ENCODE results near the gene LRRC10. TPM values are rescaled to one million over a fixed set of nuclear protein-coding genes. Genes with fewer than 3 reads are reported as not detected.
"Not testable (repeated sequence)": the region's sequence is repeated elsewhere in the genome, so short reads cannot be mapped to it uniquely, and the experiment has no call there.

The LRRC10 gene
- total RNA-seq, 1 donor from 2014 or later: not detected

DNA sequence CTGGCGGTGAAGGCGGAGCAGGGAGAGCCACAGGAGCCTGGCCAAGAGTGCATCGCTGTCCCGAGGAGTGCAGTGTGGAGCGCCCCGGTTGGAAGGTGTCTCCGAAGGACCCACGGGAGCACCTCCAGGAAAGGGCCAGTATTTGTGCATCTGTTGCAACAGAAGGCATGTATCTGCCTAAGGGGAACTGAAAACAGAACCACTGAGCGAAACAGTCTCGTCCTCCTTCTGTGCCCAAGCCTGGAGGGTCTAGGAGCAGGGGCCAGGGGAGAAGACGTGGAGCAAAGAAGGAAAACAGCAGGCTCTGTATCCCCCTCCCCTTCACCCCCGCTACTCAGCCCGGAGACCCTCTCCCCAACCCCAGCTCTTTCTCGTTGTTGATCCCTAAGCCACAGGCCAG, 5.3 kb upstream of the LRRC10 start:
- peaks cover 4% of the 10 kb centered on the region for H3K27me3 Mint-ChIP-seq
- H3K36me3 Mint-ChIP-seq: no peaks in the 10 kb centered on the region
- no peaks in the 10 kb centered on the region for H3K4me1 Mint-ChIP-seq (ENCODE audit: unreplicated experiment)
- TF ChIP-seq, protein P1, sequence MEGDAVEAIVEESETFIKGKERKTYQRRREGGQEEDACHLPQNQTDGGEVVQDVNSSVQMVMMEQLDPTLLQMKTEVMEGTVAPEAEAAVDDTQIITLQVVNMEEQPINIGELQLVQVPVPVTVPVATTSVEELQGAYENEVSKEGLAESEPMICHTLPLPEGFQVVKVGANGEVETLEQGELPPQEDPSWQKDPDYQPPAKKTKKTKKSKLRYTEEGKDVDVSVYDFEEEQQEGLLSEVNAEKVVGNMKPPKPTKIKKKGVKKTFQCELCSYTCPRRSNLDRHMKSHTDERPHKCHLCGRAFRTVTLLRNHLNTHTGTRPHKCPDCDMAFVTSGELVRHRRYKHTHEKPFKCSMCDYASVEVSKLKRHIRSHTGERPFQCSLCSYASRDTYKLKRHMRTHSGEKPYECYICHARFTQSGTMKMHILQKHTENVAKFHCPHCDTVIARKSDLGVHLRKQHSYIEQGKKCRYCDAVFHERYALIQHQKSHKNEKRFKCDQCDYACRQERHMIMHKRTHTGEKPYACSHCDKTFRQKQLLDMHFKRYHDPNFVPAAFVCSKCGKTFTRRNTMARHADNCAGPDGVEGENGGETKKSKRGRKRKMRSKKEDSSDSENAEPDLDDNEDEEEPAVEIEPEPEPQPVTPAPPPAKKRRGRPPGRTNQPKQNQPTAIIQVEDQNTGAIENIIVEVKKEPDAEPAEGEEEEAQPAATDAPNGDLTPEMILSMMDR (conservative IDR thresholded peaks at IDR 0.05): no peak
- DNase-seq (ENCODE audit: extremely low spot score, unreplicated experiment): no peak
- H3K4me3 Mint-ChIP-seq: no peak overlapping the region
- no peak overlapping the region for H3K27ac Mint-ChIP-seq
- H3K9me3 Mint-ChIP-seq: no peaks in the 10 kb centered on the region

DNA sequence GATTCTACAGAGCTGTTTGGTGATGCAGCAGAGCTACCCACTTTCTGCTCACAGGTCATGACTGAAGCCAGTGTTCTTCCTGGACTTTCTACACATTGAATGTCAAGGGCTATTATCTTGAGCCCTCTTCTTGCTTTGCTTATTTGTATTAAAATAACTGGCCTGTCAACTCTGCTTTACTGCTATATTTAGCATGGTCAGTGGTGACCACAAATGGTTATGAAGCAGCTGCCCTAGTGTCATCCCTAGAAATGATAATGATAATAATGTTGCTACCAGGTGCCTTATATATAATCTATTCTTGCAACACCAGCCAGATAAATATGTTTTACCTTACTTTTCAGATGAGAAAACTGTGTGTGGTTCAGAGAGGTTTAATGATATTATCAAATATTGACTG, 2.6 kb upstream of the LRRC10 start:
- TF ChIP-seq, protein P1 (conservative IDR thresholded peaks at IDR 0.05): no peak
- no peak for DNase-seq (ENCODE audit: extremely low spot score, unreplicated experiment)
- Mint-ChIP-seq H3K27ac (no peak overlapping the region), H3K4me1 (ENCODE audit: unreplicated experiment) (no peaks in the 10 kb centered on the region), H3K9me3 (no peaks in the 10 kb centered on the region), H3K4me3 (no peak overlapping the region), H3K36me3 (no peaks in the 10 kb centered on the region), H3K27me3 (peaks cover 4% of the 10 kb centered on the region)

DNA sequence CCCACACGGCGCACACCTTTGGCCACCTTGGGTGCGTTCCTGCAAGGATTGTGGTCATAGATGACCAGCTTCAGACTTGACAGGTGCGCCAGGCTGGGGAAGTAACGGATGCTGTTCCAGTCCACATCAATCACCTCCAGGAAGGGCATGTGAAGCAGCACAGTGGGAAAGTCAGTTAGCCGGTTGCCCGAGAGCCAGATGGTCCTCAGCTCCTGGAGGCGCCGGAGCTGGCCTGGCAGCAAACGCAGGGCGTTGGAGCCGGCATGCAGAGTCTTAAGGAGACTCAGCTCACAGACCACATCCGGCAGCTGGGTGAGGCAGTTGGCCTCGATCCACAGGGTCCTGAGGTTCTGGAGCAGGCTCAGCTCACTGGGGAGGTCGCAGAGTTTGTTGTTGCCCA, 581 bp downstream of the LRRC10 start:
- Mint-ChIP-seq H3K27me3 (peaks cover 4% of the 10 kb centered on the region), H3K27ac (no peak overlapping the region), H3K4me3 (no peak overlapping the region), H3K4me1 (ENCODE audit: unreplicated experiment) (no peaks in the 10 kb centered on the region), H3K9me3 (no peaks in the 10 kb centered on the region), H3K36me3 (no peaks in the 10 kb centered on the region)
- TF ChIP-seq, protein P1 (conservative IDR thresholded peaks at IDR 0.05): no peak
- no peak for DNase-seq (ENCODE audit: extremely low spot score, unreplicated experiment)

DNA sequence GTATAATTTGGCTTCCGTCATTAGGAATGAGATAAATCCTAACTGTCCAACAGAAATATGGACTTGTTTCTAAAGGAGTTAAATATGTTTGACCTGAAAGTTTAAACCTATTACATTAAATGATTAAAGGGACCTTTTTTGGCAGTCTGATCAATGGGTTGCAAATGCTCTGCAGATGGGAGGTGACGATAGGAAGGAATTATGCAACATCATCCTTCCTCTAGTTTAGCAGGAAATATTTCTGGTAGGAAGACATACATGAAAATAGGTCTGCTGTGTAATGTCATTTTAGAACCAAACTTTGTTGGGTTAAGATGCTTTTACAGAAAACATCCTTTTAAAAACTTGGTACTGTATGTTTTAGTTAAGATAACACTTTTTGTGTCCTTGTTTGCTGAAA, 2.6 kb downstream of the LRRC10 start:
- H3K4me3 Mint-ChIP-seq: no peak overlapping the region
- DNase-seq (ENCODE audit: extremely low spot score, unreplicated experiment): no peak
- no peaks in the 10 kb centered on the region for H3K4me1 Mint-ChIP-seq (ENCODE audit: unreplicated experiment)
- TF ChIP-seq, protein P1 (conservative IDR thresholded peaks at IDR 0.05): no peak
- H3K9me3 Mint-ChIP-seq: no peaks in the 10 kb centered on the region
- peaks cover 4% of the 10 kb centered on the region for H3K27me3 Mint-ChIP-seq
- H3K36me3 Mint-ChIP-seq: peaks cover 5% of the 10 kb centered on the region
- H3K27ac Mint-ChIP-seq: no peak overlapping the region

DNA sequence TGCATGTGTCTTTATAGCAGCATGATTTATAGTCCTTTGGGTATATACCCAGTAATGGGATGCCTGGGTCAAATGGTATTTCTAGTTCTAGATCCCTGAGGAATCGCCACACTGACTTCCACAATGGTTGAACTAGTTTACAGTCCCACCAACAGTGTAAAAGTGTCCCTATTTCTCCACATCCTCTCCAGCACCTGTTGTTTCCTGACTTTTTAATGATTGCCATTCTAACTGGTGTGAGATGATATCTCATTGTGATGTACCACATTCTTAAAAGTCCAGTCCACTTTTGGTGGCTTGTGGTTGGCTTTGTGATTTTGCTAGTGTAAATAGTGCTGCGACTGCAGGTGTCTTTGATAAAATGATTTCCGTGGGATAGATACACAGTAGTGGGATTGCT, 6.4 kb downstream of the LRRC10 start:
- peaks cover 30% of the 10 kb centered on the region for H3K36me3 Mint-ChIP-seq
- H3K9me3 Mint-ChIP-seq; H3K27me3 Mint-ChIP-seq; H3K27ac Mint-ChIP-seq; DNase-seq (ENCODE audit: extremely low spot score, unreplicated experiment); H3K4me1 Mint-ChIP-seq (ENCODE audit: unreplicated experiment); H3K4me3 Mint-ChIP-seq: not testable (repeated sequence)

DNA sequence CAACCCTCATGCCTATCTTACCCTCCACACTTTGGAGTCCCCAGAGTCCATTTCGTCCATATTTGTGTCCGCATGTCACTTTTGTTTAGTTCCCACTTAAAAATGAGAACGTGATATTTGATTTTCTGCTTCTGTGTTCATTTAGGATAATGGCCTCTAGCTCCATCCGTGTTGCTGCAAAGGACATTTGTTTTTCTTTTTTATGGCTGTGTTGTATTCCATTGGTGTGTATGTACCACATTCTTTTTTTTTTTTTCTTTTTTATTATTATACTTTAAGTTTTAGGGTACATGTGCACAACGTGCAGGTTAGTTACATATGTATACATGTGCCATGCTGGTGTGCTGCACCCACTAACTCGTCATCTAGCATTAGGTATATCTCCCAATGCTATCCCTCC, 7.2 kb downstream of the LRRC10 start:
- H3K4me1 Mint-ChIP-seq (ENCODE audit: unreplicated experiment); H3K9me3 Mint-ChIP-seq; DNase-seq (ENCODE audit: extremely low spot score, unreplicated experiment); H3K4me3 Mint-ChIP-seq; H3K27me3 Mint-ChIP-seq; H3K27ac Mint-ChIP-seq: not testable (repeated sequence)
- H3K36me3 Mint-ChIP-seq: peaks cover 34% of the 10 kb centered on the region

DNA sequence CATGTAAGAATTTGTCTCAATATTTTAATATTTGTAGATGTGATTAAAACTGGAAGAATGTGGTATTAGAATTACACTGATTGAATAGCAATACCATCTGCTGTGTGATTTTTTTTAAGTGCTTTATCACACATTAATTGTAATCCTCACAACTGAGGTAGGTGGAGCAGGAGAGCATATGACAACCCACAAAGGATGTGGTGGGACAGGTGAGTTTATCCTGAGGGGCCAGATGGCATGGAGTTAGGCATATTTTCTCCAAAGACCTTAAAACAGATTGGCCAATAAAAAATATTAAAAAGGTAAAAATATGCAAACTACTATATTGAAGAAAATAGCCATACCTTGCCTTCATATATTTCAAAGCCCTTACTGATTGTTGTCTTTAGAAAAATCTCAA, 7.8 kb downstream of the LRRC10 start:
- H3K4me3 Mint-ChIP-seq: no peak overlapping the region
- H3K36me3 Mint-ChIP-seq: peaks cover 38% of the 10 kb centered on the region
- TF ChIP-seq, protein P1 (conservative IDR thresholded peaks at IDR 0.05): no peak
- no peaks in the 10 kb centered on the region for H3K27me3 Mint-ChIP-seq
- no peak overlapping the region for H3K27ac Mint-ChIP-seq
- no peaks in the 10 kb centered on the region for H3K9me3 Mint-ChIP-seq
- DNase-seq (ENCODE audit: extremely low spot score, unreplicated experiment): no peak
- H3K4me1 Mint-ChIP-seq (ENCODE audit: unreplicated experiment): no peaks in the 10 kb centered on the region
